Spleen (tissue), 7 donors: ENCODE data around the gene RPL39.

ENCODE experiments used
- POLR2A ChIP-seq, 3 donors: fragments of 450-650 bp; IDR thresholded peaks; one replicate each; pipeline ENCODE4 v1.5.1; 2017; ENCODE audit warnings: antibody characterized with exemption in 3 of 3, mild to moderate bottlenecking in 1 of 3
- POLR2AphosphoS5 ChIP-seq, 3 donors: sonication (generic); formaldehyde crosslinking; IDR thresholded peaks; one replicate each; pipeline ENCODE4 v1.5.1; 2017; ENCODE audit warnings: antibody characterized with exemption in 3 of 3
- TF ChIP-seq, protein P1 (sequence below), 11 experiments: fragments of 200-600 bp in 7 of 11; fragments of 450-650 bp in 4 of 11; sonication (generic) in 4 of 11; IDR thresholded peaks in 8 of 11; conservative IDR thresholded peaks in 3 of 11; 1 replicate in 7 of 11; 2 replicates in 4 of 11; pipeline versions ENCODE4 v1.4.0 to v1.8.0; 2016 to 2021; ENCODE audit warnings: antibody characterized with exemption in 11 of 11, inconsistent platforms in 4 of 11, mild to moderate bottlenecking in 1 of 11
- donor health status: DM: no; HTN: no; CAD: no; lungs with moderate emphysema.
- donor health status: DM: no; HTN: no; CAD: no.
- donor health status: DM: no; HTN: no; CAD: no.

DNA sequence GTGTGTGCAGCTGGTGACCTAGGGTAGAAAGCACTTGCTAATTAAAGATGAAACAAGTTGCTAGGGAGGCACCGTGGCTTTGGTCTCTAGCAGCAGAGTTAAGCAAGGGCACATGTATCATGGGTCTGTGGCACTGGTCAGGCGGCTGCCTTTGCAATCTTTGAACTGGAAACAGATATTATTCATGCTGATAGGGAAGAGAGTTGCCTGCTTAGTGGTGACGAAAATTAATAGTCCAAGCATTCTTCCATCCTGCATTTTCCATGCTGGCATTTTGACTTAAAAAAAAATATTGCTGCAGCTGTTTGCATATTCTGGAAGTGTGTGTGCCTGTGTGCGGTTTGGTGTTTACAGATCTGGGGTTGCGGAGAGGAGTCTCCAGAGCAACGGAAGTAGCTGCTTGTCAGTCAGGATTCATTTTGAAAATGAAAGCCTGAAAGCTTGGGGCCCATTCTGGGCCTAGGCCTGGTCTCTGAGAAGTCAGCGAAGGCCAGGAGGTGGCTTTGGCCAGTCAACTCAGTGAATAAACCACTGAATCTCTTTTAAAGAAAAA lies 35.4 kb downstream of the RPL39 start:
- TF ChIP-seq, protein P1, sequence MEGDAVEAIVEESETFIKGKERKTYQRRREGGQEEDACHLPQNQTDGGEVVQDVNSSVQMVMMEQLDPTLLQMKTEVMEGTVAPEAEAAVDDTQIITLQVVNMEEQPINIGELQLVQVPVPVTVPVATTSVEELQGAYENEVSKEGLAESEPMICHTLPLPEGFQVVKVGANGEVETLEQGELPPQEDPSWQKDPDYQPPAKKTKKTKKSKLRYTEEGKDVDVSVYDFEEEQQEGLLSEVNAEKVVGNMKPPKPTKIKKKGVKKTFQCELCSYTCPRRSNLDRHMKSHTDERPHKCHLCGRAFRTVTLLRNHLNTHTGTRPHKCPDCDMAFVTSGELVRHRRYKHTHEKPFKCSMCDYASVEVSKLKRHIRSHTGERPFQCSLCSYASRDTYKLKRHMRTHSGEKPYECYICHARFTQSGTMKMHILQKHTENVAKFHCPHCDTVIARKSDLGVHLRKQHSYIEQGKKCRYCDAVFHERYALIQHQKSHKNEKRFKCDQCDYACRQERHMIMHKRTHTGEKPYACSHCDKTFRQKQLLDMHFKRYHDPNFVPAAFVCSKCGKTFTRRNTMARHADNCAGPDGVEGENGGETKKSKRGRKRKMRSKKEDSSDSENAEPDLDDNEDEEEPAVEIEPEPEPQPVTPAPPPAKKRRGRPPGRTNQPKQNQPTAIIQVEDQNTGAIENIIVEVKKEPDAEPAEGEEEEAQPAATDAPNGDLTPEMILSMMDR (IDR thresholded peaks at IDR 0.05 in 8 of 11, conservative IDR thresholded peaks at IDR 0.05 in 3 of 11), result no peak
- TF ChIP-seq POLR2A (IDR thresholded peaks at IDR 0.05) (no peak), POLR2AphosphoS5 (IDR thresholded peaks at IDR 0.05) (peak in 1 of 3 donors; percentile 47)
